Stomach (tissue), 9 donors: Measurements from ENCODE around the gene PPP1R3G. TPM values are rescaled to one million over a fixed set of nuclear protein-coding genes. Genes with fewer than 3 reads are reported as not detected.

ENCODE experiments used
- DNase-seq, 2 donors: peaks; one replicate each; pipeline versions ENCODE4 v3.0.0 to v3.0.0-alpha.2; 2013 to 2019
- H3K27ac ChIP-seq, 5 donors: fragments of 200-600 bp in 4 of 5; sonication (generic) in 4 of 5; one replicate each; pipeline ENCODE4 v1.5.1; 2013 to 2019; ENCODE audit warnings: mild to moderate bottlenecking in 1 of 5, moderate library complexity in 1 of 5
- H3K27me3 ChIP-seq, 3 donors: fragments of 200-600 bp; sonication (generic); one replicate each; pipeline ENCODE4 v1.5.1; 2017 to 2019; ENCODE audit warnings: mixed run types in 1 of 3
- H3K36me3 ChIP-seq, 4 donors: fragments of 200-600 bp; sonication (generic); 1 replicate in 3 of 4; 2 replicates in 1 of 4; pipeline ENCODE4 v1.5.1; 2016 to 2019
- H3K4me1 ChIP-seq, 4 donors: fragments of 200-600 bp; sonication (generic); one replicate each; pipeline ENCODE4 v1.5.1; 2016 to 2019
- H3K4me3 ChIP-seq, 4 donors: fragments of 200-600 bp; sonication (generic) in 3 of 4; one replicate each; pipeline ENCODE4 v1.5.1; 2016 to 2019; ENCODE audit warnings: mild to moderate bottlenecking in 1 of 4
- H3K9me3 ChIP-seq, 4 donors: fragments of 200-600 bp; sonication (generic); one replicate each; pipeline ENCODE4 v1.5.1; 2016 to 2019
- CTCF ChIP-seq, 7 experiments: fragments of 450-650 bp in 4 of 7; fragments of 200-600 bp in 3 of 7; sonication (generic) in 3 of 7; IDR thresholded peaks; one replicate each; pipeline ENCODE4 v1.5.1; 2016 to 2019; ENCODE audit warnings: antibody characterized with exemption in 7 of 7, control low read depth in 2 of 7, mild to moderate bottlenecking in 1 of 7
- EP300 ChIP-seq: sonication (generic); formaldehyde crosslinking; IDR thresholded peaks from one replicate; pipeline ENCODE4 v1.6.1; 2017; ENCODE audit warnings: antibody characterized with exemption
- POLR2A ChIP-seq, 4 donors: fragments of 450-650 bp; IDR thresholded peaks; one replicate each; pipeline ENCODE4 v1.6.1; 2016; ENCODE audit warnings: antibody characterized with exemption in 4 of 4, control low read depth in 2 of 4, mild to moderate bottlenecking in 1 of 4, moderate library complexity in 1 of 4
- POLR2AphosphoS5 ChIP-seq, 3 donors: sonication (generic); formaldehyde crosslinking; IDR thresholded peaks; one replicate each; pipeline ENCODE4 v1.6.1; 2016; ENCODE audit warnings: antibody characterized with exemption in 3 of 3
- whole genome bisulfite sequencing, 5 donors: extraction: QIAGEN DNeasy Blood & Tissue Kit in 3 of 5; methylation state at CpG; one replicate each; pipeline versions ENCODE4 v1.1.5 to v1.1.7; 2013 to 2018; 5-methylcytosine and 5-hydroxymethylcytosine counted together
- intact Hi-C: fragments of 100-400 bp; cut with DNase I; formaldehyde crosslinking; loops from one replicate; pipeline ENCODE4 v1.15.1; 2023; ENCODE audit warnings: low total_unique reads
- polyA plus RNA-seq, 3 donors: library from polyadenylated mRNA; stranded (reverse); fragments of 200-250 nt; gene quantifications; one replicate each; pipeline ENCODE4 v1.2.3, GENCODE V29; 2013
- total RNA-seq, 5 donors: library from RNA; depleted of rRNA; stranded (reverse); fragments of >200 nt; gene quantifications; one replicate each; pipeline versions ENCODE4 v1.1.0 to v1.2.3, GENCODE V29; 2014 to 2016
- donor health status: healthy with polysubstance abuse.
- donor health status: Bipolar disorder and iron deficiency.
- donor health status: healthy.

The PPP1R3G gene
- total and polyA plus RNA-seq, 8 donors, result 0.12 to 1.3 (median 0.61) TPM; not detected in 2

- DNase-seq, result no peak
- no peak overlapping the region for H3K4me3 ChIP-seq
- H3K36me3 ChIP-seq, result peaks cover 0 to 36% (median 9%) of the 10 kb centered on the region in 4 donors
- H3K4me1 ChIP-seq, result no peaks in the 10 kb centered on the region
- TF ChIP-seq POLR2A (IDR thresholded peaks at IDR 0.05), result no peak
- no peak for TF ChIP-seq POLR2AphosphoS5 (IDR thresholded peaks at IDR 0.05)
- no peak for TF ChIP-seq EP300
- no peak for TF ChIP-seq CTCF (IDR thresholded peaks at IDR 0.05)
- no peaks in the 10 kb centered on the region for H3K9me3 ChIP-seq
- H3K27me3 ChIP-seq, result no peaks in the 10 kb centered on the region
- WGBS, 5 donors, result 90 to 96% (median 96%) methylated on average over 10 of the region's 10 CpGs
- intact Hi-C loops, result no loop called here
- no peak overlapping the region for H3K27ac ChIP-seq
Measured at GRCh38 chr6:5107341-5107740, 22.2 kb downstream of the PPP1R3G start.

GRCh38 chr6:5108068-5108467 is 22.9 kb downstream of the PPP1R3G start:
- Histone ChIP-seq H3K4me3 (no peak overlapping the region), H3K9me3 (no peaks in the 10 kb centered on the region), H3K4me1 (no peaks in the 10 kb centered on the region), H3K27me3 (no peaks in the 10 kb centered on the region), H3K27ac (no peak overlapping the region), H3K36me3 (peaks cover 0 to 38% (median 9%) of the 10 kb centered on the region in 4 donors)
- WGBS, 5 donors, result 76 to 89% (median 84%) methylated on average over 9 of the region's 9 CpGs
- intact Hi-C loops, result no loop called here
- DNase-seq, result no peak
- TF ChIP-seq EP300, result no peak
- TF ChIP-seq POLR2AphosphoS5 (IDR thresholded peaks at IDR 0.05), result no peak
- no peak for TF ChIP-seq CTCF (IDR thresholded peaks at IDR 0.05)
- no peak for TF ChIP-seq POLR2A (IDR thresholded peaks at IDR 0.05)

GRCh38 chr6:5108536-5109150 is 23.5 kb downstream of the PPP1R3G start:
- H3K4me3 ChIP-seq, result no peak overlapping the region
- intact Hi-C loops, result no loop called here
- 71 to 88% (median 83%) methylated on average over 6 of the region's 6 CpGs for WGBS, 5 donors

GRCh38 chr6:5109436-5109835 is 24.3 kb downstream of the PPP1R3G start:
- intact Hi-C loops, result no loop called here

More at GRCh38 chr6:5108536-5109150, 23.5 kb downstream of the PPP1R3G start:
- Histone ChIP-seq H3K36me3 (peaks cover 0 to 38% (median 9%) of the 10 kb centered on the region in 4 donors), H3K27ac (no peak overlapping the region), H3K27me3 (no peaks in the 10 kb centered on the region), H3K9me3 (no peaks in the 10 kb centered on the region), H3K4me1 (no peaks in the 10 kb centered on the region)
- no peak for DNase-seq
- TF ChIP-seq POLR2A (IDR thresholded peaks at IDR 0.05), result no peak
- no peak for TF ChIP-seq CTCF (IDR thresholded peaks at IDR 0.05)
- no peak for TF ChIP-seq POLR2AphosphoS5 (IDR thresholded peaks at IDR 0.05)
- no peak for TF ChIP-seq EP300

More at GRCh38 chr6:5109436-5109835, 24.3 kb downstream of the PPP1R3G start:
- no peak overlapping the region for H3K27ac ChIP-seq
- H3K36me3 ChIP-seq, result peaks cover 0 to 38% (median 9%) of the 10 kb centered on the region in 4 donors
- no peaks in the 10 kb centered on the region for H3K27me3 ChIP-seq
- no peaks in the 10 kb centered on the region for H3K4me1 ChIP-seq
- no peaks in the 10 kb centered on the region for H3K9me3 ChIP-seq
- H3K4me3 ChIP-seq, result no peak overlapping the region
- TF ChIP-seq POLR2A (IDR thresholded peaks at IDR 0.05) (no peak), EP300 (no peak), POLR2AphosphoS5 (IDR thresholded peaks at IDR 0.05) (no peak), CTCF (IDR thresholded peaks at IDR 0.05) (no peak)
- WGBS, 5 donors, result 91 to 96% (median 94%) methylated on average over 8 to 10 of the region's 10 CpGs
- DNase-seq, result no peak
